Natural killer cell (primary cell): ENCODE measurements around the gene GLT1D1. TPM values are rescaled to one million over a fixed set of nuclear protein-coding genes. Genes with fewer than 3 reads are reported as not detected.

Experiments used
- ATAC-seq, 3 donors: fragments of 150-1000 bp in 2 of 3; fragments of 200-7000 bp in 1 of 3; cut with Tn5 transposase; 1 replicate in 1 of 3; 2 replicates in 2 of 3; pipeline ENCODE4 v1.10.0; 2021; ENCODE audit warnings: mild to moderate bottlenecking in 2 of 3, moderate library complexity in 2 of 3
- DNase-seq, 2 donors: peaks; one replicate each; pipeline versions ENCODE4 v3.0.0 to v3.0.0-alpha.2; 2013 to 2021; ENCODE audit warnings: mixed read lengths in 1 of 2
- H3K27ac ChIP-seq: one replicate; pipeline ENCODE4 v1.5.1; 2013; ENCODE audit warnings: mild to moderate bottlenecking, low read length
- H3K27me3 ChIP-seq: one replicate; pipeline ENCODE4 v1.6.1; 2013; ENCODE audit warnings: low read length; ENCODE audit not compliant: control insufficient read depth, insufficient read depth
- H3K36me3 ChIP-seq: one replicate; pipeline ENCODE4 v1.6.1; 2013; ENCODE audit warnings: low read length; ENCODE audit not compliant: control insufficient read depth, insufficient read depth
- H3K4me1 ChIP-seq: one replicate; pipeline ENCODE4 v1.6.1; 2013; ENCODE audit warnings: low read length; ENCODE audit not compliant: control insufficient read depth, insufficient read depth
- H3K4me3 ChIP-seq: one replicate; pipeline ENCODE4 v1.5.1; 2013; ENCODE audit warnings: low read length
- H3K9me3 ChIP-seq: one replicate; pipeline ENCODE4 v1.6.1; 2013; ENCODE audit warnings: low read length; ENCODE audit not compliant: control insufficient read depth, insufficient read depth
- H3K27ac Mint-ChIP-seq, 2 donors: one replicate each; pipeline ENCODE4 v1.8.0; 2022; ENCODE audit warnings: mild to moderate bottlenecking in 2 of 2, mixed read lengths in 2 of 2, moderate library complexity in 1 of 2
- H3K27me3 Mint-ChIP-seq, 2 donors: one replicate each; pipeline ENCODE4 v1.8.0; 2022; ENCODE audit warnings: low read depth in 2 of 2, mixed read lengths in 2 of 2
- H3K36me3 Mint-ChIP-seq: one replicate; pipeline ENCODE4 v1.8.0; 2022; ENCODE audit warnings: mixed read lengths
- H3K4me1 Mint-ChIP-seq, 2 donors: one replicate each; pipeline ENCODE4 v1.8.0; 2022; ENCODE audit warnings: mixed read lengths in 2 of 2
- H3K4me3 Mint-ChIP-seq: one replicate; pipeline ENCODE4 v1.8.0; 2022; ENCODE audit warnings: mild to moderate bottlenecking, moderate library complexity, mixed read lengths
- H3K9me3 Mint-ChIP-seq, 2 donors: one replicate each; pipeline ENCODE4 v1.8.0; 2022; ENCODE audit warnings: mixed read lengths in 2 of 2
- WGBS: methylation state at CpG from one replicate; pipeline ENCODE4 v1.1.7; 2013; ENCODE audit warnings: missing lambda C conversion rate; ENCODE audit not compliant: insufficient coverage; 5-methylcytosine and 5-hydroxymethylcytosine counted together
- intact Hi-C: fragments of 100-400 bp; cut with micrococcal nuclease; formaldehyde crosslinking; loops from one replicate; pipeline ENCODE4 v1.14.2; 2022
- total RNA-seq, 4 donors: library from RNA; stranded (reverse); fragments of 120-200 nt in 1 of 4; gene quantifications; one replicate each; pipeline versions ENCODE4 v1.2.3 to v1.2.4, GENCODE V29; 2013 to 2022
- TF ChIP-seq, protein P1 (sequence below): fragments of 200-600 bp; IDR thresholded peaks from one replicate; pipeline ENCODE4 v1.8.0; 2022; ENCODE audit warnings: antibody characterized with exemption

Gene GLT1D1
- total RNA-seq, 3 donors from 2014 or later (not counting 1 experiment from before 2014, with no cell fraction given): 0.33 to 3.2 (median 2.6) TPM

DNA sequence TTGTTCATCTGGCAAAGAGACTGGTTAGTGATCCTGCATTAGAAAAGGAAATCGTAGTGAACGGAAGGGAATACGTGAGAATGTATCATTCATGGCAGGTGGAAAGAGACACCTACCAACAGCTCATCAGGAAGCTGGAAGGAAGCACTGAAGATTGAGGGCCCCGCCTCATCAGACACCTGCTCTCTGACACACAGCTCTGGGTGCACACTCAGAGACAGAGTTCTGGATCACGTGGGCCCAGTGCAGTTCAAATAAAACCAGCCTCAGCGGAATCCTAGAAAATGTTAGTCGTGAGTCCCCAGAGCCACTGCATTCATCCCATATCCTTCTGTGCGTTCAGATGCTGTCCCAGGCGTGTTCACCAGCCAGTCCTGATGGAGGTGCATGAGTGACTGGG lies 129.7 kb downstream of the GLT1D1 start:
- TF ChIP-seq, protein P1, sequence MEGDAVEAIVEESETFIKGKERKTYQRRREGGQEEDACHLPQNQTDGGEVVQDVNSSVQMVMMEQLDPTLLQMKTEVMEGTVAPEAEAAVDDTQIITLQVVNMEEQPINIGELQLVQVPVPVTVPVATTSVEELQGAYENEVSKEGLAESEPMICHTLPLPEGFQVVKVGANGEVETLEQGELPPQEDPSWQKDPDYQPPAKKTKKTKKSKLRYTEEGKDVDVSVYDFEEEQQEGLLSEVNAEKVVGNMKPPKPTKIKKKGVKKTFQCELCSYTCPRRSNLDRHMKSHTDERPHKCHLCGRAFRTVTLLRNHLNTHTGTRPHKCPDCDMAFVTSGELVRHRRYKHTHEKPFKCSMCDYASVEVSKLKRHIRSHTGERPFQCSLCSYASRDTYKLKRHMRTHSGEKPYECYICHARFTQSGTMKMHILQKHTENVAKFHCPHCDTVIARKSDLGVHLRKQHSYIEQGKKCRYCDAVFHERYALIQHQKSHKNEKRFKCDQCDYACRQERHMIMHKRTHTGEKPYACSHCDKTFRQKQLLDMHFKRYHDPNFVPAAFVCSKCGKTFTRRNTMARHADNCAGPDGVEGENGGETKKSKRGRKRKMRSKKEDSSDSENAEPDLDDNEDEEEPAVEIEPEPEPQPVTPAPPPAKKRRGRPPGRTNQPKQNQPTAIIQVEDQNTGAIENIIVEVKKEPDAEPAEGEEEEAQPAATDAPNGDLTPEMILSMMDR: no peak
- no peak overlapping the region for H3K4me3 Mint-ChIP-seq
- no peaks in the 10 kb centered on the region for H3K9me3 ChIP-seq
- no peaks in the 10 kb centered on the region for H3K9me3 Mint-ChIP-seq
- peaks cover 11 to 32% of the 10 kb centered on the region in 2 donors for H3K27me3 Mint-ChIP-seq
- no peak overlapping the region for H3K27ac Mint-ChIP-seq
- intact Hi-C loops: no loop called here
- no peaks in the 10 kb centered on the region for H3K4me1 ChIP-seq
- H3K36me3 Mint-ChIP-seq: no peaks in the 10 kb centered on the region
- no peaks in the 10 kb centered on the region for H3K27me3 ChIP-seq
- no peak overlapping the region for H3K27ac ChIP-seq
- H3K4me1 Mint-ChIP-seq: no peaks in the 10 kb centered on the region
- ATAC-seq: no peak
- H3K36me3 ChIP-seq: no peaks in the 10 kb centered on the region
- no peak for DNase-seq
- no peak overlapping the region for H3K4me3 ChIP-seq
- WGBS: 52% methylated on average over 8 of the region's 9 CpGs

DNA sequence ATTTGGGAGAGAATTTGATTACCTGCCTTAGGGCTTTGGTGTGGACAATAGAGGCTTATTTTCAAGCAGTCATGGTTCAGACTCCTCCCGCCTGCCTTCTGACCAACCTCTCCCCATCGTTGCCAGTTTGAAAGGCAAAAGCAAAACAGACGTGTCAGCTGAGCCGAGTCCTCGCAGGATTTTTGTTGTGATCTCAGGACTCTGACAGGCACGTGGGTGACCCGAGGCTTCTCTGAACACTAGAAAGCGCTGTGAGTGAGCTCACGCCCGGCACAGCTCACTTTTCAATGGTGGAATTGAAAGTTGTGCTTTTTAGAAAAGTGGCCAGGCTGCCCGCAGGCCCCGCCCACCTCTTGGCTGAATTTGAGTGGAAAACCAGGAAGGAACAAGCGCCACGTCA lies 130.1 kb downstream of the GLT1D1 start:
- H3K27ac Mint-ChIP-seq: no peak overlapping the region
- Histone ChIP-seq H3K9me3 (no peaks in the 10 kb centered on the region), H3K4me3 (no peak overlapping the region), H3K36me3 (no peaks in the 10 kb centered on the region), H3K4me1 (no peaks in the 10 kb centered on the region), H3K27me3 (no peaks in the 10 kb centered on the region), H3K27ac (no peak overlapping the region)
- 84% methylated on average over 14 of the region's 14 CpGs for WGBS
- intact Hi-C loops: no loop called here
- no peaks in the 10 kb centered on the region for H3K36me3 Mint-ChIP-seq
- DNase-seq (no peak), ATAC-seq (no peak)
- no peaks in the 10 kb centered on the region for H3K4me1 Mint-ChIP-seq
- H3K9me3 Mint-ChIP-seq: no peaks in the 10 kb centered on the region
- peaks cover 9 to 29% of the 10 kb centered on the region in 2 donors for H3K27me3 Mint-ChIP-seq
- H3K4me3 Mint-ChIP-seq: no peak overlapping the region
- TF ChIP-seq, protein P1: no peak

DNA sequence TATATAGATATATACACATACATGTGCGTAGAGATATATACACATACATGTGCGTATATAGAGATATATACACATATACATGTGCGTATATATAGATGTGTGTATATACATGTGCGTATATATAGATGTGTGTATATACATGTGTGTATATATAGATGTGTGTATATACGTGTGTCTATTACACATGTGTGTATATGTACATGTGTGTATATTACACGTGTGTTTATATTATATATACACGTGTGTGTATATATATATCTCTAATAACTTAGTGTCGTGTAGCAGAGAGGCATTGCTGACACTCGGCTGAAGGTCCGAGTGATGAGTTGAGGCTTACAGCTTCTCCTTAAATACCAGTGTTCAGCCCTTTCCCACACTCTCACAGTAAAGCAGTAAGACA lies 133.7 kb downstream of the GLT1D1 start:
- no peaks in the 10 kb centered on the region for H3K4me1 ChIP-seq
- H3K9me3 ChIP-seq: no peaks in the 10 kb centered on the region
- intact Hi-C loops: no loop called here
- H3K36me3 ChIP-seq: no peaks in the 10 kb centered on the region
- Mint-ChIP-seq H3K4me3 (no peak overlapping the region), H3K27ac (no peak overlapping the region), H3K36me3 (no peaks in the 10 kb centered on the region), H3K9me3 (no peaks in the 10 kb centered on the region), H3K27me3 (peaks cover 7 to 9% of the 10 kb centered on the region in 2 donors), H3K4me1 (no peaks in the 10 kb centered on the region)
- DNase-seq (no peak), ATAC-seq (no peak)
- TF ChIP-seq, protein P1: no peak
- no peak overlapping the region for H3K4me3 ChIP-seq
- no peak overlapping the region for H3K27ac ChIP-seq
- H3K27me3 ChIP-seq: no peaks in the 10 kb centered on the region
- 90% methylated on average over 3 of the region's 10 CpGs for WGBS

DNA sequence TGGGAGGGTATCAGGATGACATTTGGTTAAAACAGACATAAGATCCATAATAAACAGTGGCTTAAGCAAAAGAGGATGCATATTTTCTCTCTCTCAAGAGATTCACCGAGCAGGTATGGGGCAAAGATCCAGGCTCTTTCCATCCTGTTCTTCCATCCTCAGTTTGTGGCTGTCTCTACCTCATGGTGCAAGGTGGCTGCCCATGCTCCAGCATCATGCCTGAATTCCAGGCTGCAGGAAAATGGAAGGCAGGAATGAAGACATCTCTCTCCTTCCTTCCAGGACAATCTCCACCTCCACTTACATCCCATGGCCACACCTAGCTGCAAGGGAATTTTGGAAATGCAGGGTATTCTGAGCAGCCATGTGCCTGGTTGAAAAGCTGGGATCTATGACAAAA lies 136.0 kb downstream of the GLT1D1 start:
- Mint-ChIP-seq H3K36me3 (no peaks in the 10 kb centered on the region), H3K4me1 (no peaks in the 10 kb centered on the region), H3K27me3 (peaks cover 5 to 11% of the 10 kb centered on the region in 2 donors), H3K27ac (no peak overlapping the region), H3K9me3 (no peaks in the 10 kb centered on the region), H3K4me3 (no peak overlapping the region)
- TF ChIP-seq, protein P1: no peak
- H3K36me3 ChIP-seq: no peaks in the 10 kb centered on the region
- no peaks in the 10 kb centered on the region for H3K9me3 ChIP-seq
- H3K27ac ChIP-seq: no peak overlapping the region
- ATAC-seq (no peak), DNase-seq (no peak)
- H3K4me1 ChIP-seq: no peaks in the 10 kb centered on the region
- H3K4me3 ChIP-seq: no peak overlapping the region
- WGBS: 86% methylated on average over 1 of the region's 1 CpG
- H3K27me3 ChIP-seq: no peaks in the 10 kb centered on the region
- intact Hi-C loops: no loop called here
